ACHN (cell line): ENCODE measurements around the gene LEMD2.

Experiments
- DNase-seq: peaks from one replicate; pipeline ENCODE4 v3.0.0-alpha.2; 2015
- in situ Hi-C: cut with HindIII; loops from 2 replicates; pipeline ENCODE4 v1.10.0; 2017; ENCODE audit warnings: low sequenced_read_pairs, low pct_ligation_motif_present, low pct_unique_long_range_greater_than_20kb

Gene LEMD2

DNA sequence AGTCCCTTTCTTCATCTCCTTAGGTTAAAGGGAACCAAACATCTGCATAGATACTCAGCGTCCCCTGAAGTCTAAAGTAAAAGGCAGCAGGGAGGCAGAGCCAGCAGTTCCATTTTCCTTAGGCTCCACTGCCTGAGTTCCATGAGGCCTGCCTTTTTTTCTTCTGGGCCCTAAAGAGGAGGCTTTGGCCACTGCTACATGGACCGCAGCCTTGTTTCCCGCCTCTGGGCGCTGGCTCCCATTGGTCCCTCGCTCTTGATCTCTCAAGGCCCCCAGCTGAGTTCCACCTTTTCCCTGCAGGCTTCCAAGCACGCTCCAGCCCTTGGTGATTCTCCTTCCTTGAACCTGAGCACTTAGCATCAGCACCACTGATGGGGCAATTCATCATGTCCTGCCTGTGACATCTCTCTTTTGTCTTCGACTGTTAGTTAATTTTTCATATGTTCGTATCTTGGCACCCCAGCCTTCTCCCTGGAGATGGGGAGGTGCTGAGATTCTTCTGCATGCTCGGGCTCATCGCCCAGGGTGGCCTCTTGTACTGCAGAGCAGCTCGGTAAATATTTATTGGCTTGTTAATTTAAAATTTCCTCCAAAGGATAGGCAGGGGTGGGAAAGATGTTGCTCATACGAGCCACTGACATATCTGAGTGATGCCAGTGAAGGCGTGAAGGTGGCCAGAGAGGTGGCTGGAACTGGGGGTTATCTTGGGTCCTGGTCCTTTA lies 11.5 kb upstream of the LEMD2 start:
- in situ Hi-C loops: no loop called here
- DNase-seq: no peak

DNA sequence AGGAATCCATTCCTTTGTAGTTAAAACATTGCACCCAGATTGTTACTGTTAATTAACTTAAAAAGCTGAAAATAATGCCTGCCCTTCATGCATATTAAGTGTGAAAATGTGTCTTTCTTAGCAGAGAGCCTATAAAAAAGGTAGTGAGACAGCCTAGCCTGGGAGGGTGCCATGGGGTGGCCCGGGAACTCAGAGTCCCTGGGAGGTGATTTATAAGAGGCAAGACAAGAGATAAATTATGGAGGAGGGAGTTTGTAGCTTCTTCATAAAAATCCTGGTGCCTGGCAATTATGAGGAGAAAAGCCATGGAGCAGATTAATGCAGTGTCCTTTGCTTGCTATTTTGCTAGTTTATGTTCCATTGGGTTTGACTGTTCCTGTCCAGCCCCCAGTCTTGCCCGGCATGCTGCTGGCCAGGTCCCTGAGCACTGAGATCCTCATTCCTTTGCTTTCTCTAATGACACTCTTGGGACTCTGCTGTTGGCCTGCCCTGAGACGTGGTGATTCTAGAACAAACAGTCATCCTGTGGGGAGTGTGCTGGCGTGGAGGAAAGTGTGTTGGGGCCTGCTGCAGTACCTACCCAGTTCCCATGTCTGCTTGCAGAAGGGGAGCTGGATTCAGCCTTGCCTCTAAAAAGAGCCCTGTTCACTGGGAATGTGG lies 10.7 kb upstream of the LEMD2 start:
- in situ Hi-C loops: no loop called here
- DNase-seq: no peak

GRCh38 chr6:33798343-33798848 lies 9.5 kb upstream of the LEMD2 start:
- DNase-seq: no peak
- in situ Hi-C loops: no loop called here

- in situ Hi-C loops: no loop called here
- DNase-seq: no peak
These were observed 8.9 kb upstream of the LEMD2 start for GRCh38 chr6:33797626-33798342.

DNA sequence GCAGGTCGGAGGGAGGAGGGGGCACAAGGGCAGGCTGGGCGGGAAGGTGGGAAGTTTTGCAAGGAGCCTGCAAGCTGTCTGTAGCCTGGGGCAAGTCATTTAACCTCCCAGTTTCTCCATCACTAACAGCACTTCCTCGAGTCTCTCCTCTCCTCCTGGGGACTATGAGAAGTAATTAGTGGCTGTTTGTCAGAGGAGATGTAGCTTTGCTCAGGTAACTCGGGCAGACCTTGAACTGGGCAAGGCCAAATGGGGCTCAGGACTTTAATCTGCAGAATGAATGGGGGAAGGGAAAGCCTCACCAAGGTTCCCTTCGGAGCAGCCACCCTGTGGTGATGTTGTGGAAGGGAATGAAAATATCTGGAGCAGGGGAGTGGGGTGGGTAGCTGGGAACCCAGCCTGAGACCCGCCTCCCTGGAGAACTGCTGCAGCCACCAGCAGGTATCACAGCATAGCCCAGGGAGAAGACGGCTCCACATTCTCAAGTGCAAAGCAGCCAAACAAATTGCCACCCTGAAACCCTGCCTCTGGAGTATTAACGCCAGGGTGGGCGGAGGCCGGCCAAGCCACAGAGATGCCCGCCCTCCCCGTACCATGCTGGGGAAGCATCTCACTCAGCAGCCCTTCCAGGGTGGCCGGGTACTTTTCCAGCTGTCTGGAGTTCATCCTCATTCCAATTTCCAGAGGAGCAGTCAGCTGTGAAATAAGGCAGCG lies 6.1 kb upstream of the LEMD2 start:
- DNase-seq: no peak
- in situ Hi-C loops: no loop called here

- in situ Hi-C loops: no loop called here
- DNase-seq: no peak
These were observed 4.1 kb upstream of the LEMD2 start for GRCh38 chr6:33792981-33793380.

- no peak for DNase-seq
- in situ Hi-C loops: no loop called here
These were observed 2.7 kb upstream of the LEMD2 start for GRCh38 chr6:33791620-33792019.

GRCh38 chr6:33790910-33791309 lies 2.0 kb upstream of the LEMD2 start:
- DNase-seq: no peak
- in situ Hi-C loops: no loop called here

GRCh38 chr6:33790379-33790778 lies 1.4 kb upstream of the LEMD2 start:
- in situ Hi-C loops: no loop called here
- no peak for DNase-seq

GRCh38 chr6:33789550-33789895 lies 593 bp upstream of the LEMD2 start:
- DNase-seq: no peak
- in situ Hi-C loops: no loop called here

GRCh38 chr6:33787954-33788693 lies 806 bp downstream of the LEMD2 start:
- DNase-seq: peak; percentile 55
- in situ Hi-C loops: no loop called here

- in situ Hi-C loops: no loop called here
- no peak for DNase-seq
These were observed 1.5 kb downstream of the LEMD2 start for GRCh38 chr6:33787346-33787953.

GRCh38 chr6:33786736-33787135 lies 2.2 kb downstream of the LEMD2 start:
- in situ Hi-C loops: no loop called here
- DNase-seq: no peak

- in situ Hi-C loops: no loop called here
- no peak for DNase-seq
These were observed 3.2 kb downstream of the LEMD2 start for GRCh38 chr6:33785778-33786177.

DNA sequence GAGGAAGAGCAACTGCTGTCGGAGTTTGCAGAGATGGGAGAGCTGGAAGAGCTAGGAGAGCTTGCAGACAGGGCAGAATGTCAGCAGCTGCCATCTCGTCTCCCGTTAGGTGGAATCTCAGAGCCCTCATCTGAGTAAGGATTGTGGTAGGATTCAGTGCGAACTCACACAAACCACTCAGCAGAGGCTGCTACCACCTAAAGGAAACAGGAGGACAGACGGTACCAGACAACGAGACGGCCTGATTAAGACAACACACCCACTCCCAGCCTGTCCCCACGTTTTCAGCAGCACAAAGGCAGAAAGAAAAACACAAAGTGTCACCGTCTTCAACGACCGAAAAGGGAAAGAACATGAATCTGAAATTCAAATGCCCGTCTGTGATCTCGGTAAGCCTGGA lies 4.1 kb downstream of the LEMD2 start:
- in situ Hi-C loops: no loop called here
- no peak for DNase-seq

DNA sequence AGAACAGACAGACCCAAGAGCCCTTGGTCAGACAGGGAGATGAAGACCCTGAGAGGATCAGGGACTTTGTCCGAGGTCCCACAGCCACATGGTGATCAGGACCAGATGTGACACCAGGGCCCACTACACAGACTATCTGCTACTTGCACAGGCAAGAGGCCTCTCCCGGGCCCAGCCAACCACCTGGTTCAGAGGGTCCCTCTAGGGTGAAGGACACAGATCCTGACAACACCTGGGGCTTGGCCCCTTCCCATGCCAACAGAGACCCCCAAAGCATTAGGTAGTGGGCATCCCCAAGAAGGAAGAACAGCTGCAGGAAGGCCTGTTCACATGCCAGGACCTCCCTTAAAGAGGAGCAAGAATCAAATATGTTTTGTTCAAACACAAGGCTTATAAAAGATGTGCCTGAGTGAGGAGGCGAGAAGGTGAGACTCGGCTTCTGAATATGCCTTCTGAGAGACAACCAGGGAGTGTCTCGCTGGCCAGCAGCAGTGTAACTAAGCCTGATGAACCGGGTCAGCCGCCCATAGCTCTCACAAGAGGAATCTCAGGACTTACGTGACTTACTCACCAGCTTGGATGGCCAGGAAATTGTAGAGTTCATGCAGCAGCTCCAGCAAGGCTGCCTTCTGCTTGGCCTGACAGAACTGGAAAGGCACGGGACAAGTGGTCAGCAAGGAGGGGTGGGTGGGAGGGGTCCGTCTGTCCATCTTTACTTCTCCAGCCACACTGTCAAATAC lies 5.0 kb downstream of the LEMD2 start:
- DNase-seq: no peak
- in situ Hi-C loops: no loop called here

- in situ Hi-C loops: no loop called here
- DNase-seq: no peak
These were observed 6.4 kb downstream of the LEMD2 start for GRCh38 chr6:33782561-33782960.
